NCI-H2081 (cell line): Measurements from ENCODE around the gene AHSG.

Experiments used
- DNase-seq, 2 experiments: peaks; one replicate each; lab custom pipeline; 2025; lab: John Stamatoyannopoulos, UW

AHSG gene

GRCh38 chr3:186640473-186640818 lies 27.6 kb downstream of the AHSG start:
- no peak for DNase-seq

DNA sequence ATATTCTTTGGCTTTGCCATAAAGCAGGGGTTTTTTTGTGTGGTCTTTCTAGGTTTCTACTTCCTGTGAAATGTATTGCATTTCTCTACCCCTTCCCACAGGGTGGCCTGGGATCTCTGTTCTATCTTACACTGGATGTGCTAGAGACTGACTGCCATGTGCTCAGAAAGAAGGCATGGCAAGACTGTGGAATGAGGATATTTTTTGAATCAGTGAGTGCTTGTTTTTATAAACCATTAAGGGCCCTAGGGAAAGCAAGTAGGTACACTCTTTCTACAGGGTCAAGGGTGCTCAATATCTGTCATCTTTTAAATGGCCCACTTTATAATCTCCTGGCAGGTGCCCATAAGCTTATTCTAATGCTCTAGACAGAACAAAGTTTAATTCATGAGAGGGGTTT lies 28.1 kb downstream of the AHSG start:
- DNase-seq, result no peak

DNA sequence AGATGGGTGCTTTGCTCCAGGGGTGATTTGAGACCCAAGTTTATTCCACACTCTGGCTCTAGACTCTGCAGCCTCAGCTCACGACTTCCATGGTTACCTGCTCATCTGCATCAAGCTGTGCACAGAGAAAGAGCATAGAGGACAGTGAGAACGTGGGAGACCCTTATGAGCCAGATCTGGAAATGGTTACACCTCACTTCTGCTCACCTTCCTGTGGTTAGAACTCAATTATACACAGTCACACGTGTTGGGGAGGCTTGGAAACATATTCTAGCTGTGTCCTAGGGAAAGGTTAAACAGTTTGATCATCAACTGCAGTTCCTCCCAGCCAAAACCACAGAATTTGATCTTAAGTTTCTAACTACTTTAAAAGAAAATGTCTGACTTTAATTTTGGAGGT lies 29.2 kb downstream of the AHSG start:
- no peak for DNase-seq

DNA sequence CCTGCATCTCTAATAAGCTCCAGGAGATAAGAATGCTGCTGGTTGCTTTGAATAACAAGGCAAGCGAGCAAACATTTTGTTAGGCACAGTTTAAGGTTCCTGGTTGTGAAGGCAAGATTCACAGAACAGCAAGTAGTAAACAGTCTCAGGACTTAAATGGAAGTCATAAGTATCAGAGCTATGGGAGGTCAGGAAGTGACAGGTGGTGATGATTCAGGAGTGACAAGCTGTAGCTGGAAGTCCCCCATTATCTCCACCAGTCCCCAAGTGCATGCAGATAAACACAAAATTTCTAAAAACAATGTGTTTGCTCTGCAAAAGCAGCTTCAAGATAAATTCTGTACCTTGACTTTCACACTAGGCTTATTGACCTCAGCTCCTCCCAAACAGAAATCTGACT lies 30.6 kb downstream of the AHSG start:
- DNase-seq, result no peak

DNA sequence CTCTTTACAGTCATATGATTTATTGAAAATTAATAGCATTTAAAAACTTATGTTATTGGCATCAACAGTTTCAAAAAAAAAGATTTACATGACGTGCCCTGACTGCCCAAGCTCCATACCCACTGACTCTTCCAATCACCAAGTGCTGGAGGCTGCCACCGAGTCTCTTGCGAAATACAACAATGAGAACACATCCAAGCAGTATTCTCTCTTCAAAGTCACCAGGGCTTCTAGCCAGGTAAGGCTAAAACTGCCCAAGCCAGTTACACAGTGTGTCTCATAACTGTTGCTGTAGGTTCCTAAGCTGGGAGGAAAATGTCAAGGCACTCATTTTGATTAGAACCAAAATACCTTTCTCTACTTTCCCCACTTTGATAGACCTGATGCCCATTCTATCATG lies 31.8 kb downstream of the AHSG start:
- no peak for DNase-seq

GRCh38 chr3:186646106-186646505 lies 33.2 kb downstream of the AHSG start:
- no peak for DNase-seq

DNA sequence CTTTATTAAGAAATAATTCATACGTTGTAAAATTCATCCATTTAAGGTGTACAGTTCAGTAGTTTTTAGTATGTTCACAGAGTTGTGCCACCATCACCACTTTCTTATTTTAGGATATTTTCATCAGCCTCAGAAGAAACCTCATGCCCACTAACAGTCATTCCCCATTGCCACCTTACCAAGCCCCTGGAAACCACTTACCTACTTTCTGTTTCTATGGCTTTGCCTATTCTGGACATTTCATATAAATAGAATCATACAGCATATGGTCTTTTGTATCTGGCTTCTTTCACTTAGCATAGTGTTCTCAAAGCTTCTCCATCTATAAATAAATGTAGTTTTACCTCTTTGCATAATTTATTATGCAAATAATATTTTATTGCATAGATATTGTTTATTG lies 34.0 kb downstream of the AHSG start:
- no peak for DNase-seq

- no peak for DNase-seq
Observed at GRCh38 chr3:186648851-186649250, 36.0 kb downstream of the AHSG start.

DNA sequence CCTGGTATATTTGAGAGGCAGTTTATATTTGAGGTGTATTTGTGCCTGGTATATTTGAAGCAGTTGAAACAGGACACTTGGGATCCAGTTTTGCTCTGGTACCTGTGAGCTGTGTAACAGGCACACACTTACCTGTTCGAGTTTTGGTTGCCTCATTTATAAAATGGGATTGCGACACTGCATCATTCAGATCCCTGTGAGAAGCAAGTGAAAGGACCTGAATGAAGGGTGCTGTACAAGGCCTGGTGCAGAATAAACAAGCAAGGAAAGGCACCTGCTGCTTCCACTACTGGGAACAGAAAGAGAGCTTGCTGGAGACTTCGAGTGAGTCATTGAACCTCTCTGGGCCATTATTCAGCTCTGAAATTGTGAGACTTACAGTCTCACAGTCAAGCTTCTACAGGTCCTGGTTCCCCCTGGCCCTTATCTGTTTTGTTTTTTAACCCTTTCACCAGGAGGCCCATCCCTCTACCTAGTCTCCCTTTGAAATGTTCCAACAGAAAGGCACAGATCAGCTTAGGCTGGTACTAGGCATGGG lies 38.9 kb downstream of the AHSG start:
- no peak for DNase-seq

- DNase-seq, result no peak
Observed at GRCh38 chr3:186653080-186653707, 40.3 kb downstream of the AHSG start.

DNA sequence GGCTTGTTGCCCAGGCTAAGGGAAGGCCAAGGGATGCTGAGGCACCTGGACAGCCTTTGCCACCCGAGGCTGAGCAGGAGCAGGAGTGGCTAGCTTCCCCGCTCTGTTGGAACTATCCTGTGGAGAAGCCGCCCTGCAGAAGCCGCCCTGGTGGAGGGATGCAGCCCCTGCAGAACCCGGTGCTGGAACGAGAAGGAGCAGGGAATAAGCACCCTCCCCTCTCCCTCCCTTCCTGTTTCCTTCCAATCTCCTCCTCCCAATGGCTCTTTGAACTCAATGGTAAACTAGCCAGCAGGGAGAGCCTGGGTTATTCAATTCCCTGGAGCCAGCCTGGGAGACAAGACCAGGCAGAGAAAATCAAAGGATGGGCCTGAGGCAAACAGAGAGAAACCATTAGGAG lies 41.1 kb downstream of the AHSG start:
- DNase-seq, result no peak

DNA sequence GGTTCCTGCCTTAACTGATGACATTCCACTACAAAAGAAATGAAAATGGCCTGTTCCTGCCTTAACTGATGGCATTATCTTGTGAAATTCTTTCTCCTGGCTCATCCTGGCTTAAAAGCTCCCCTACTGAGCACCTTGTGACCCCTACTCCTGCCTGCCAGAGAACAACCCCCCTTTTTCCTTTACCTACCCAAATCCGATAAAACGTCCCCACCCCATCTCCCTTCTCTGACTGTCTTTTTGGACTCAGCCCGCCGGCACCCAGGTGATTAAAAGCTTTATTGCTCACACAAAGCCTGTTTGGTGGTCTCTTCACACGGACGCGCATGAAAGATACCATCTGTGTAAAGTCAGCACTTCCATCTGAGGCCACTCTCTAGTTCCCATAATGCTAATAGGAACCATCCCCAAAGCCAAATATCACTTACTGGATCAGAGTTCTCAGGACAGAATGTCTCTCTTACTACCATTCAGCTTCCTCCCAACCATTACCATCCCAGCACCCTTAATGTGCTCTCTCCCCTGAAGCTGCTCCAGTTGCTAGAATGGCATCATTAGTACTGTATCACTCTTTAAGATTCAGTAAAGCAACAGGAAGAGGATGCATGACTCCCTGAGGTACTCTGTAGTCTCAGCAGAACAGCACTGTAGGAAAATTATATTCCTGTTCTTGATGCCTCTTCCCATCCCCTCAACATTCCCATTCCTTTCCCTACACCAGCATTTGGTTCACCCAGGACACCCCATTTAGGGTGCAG lies 50.7 kb downstream of the AHSG start:
- no peak for DNase-seq

- no peak for DNase-seq
Observed at GRCh38 chr3:186664119-186664495, 51.2 kb downstream of the AHSG start.

GRCh38 chr3:186664506-186664905 lies 51.6 kb downstream of the AHSG start:
- DNase-seq, result no peak

GRCh38 chr3:186665625-186666188 lies 52.8 kb downstream of the AHSG start, which contains the start of gene HRG:
HRG (plus strand) TSS chr3:186666014; CDS start chr3:186666032, 18 bp downstream.
- DNase-seq, result no peak

DNA sequence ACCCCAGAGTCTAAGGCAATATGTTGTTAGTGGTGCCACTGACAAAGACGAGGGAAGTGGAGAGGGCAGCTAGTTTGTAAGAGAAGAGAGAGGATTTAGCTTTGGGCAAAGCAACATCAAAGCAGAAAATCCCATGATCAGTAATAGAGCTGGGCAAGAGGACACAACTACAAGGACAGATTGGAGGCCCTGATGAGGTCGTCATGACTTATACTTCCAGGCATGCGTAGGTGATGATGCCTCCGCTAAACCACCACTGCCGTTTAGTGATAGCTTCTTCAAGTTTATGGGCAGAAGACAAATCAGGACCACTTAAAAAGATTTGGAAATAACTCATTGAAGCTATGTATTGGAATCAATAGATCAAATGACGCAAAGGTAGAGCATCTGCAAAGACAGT lies 55.6 kb downstream of the AHSG start:
- DNase-seq, result no peak

DNA sequence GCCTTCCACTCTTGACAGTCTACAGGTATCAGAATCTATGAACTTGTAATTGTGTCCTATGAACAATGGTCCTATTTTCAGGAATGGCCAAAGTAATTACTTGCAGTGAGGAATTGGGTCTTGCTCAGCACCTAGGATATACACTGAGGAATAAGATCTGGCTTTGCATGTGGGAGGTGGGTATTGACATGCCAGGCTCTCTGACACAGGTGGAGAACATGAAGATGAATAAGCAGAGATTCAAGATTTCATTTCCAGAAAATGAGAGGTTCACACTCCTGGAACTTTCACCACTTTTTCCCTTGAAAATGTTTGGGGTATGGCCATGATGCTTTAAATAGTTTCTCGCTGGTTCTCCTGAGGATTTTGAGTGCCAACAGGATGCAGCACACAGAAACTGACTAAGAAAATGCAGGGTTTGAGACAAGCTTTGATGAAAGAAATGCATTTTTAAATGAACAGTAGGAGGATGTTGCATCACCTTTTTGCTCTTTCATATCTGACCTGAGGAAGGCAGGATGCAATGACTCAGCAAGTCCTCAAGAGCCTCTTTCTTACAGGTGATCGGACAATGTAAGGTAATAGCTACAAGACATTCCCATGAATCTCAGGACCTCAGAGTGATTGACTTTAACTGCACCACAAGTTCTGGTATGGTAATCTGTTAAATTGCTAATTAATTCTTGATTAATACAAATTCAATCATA lies 56.7 kb downstream of the AHSG start:
- no peak for DNase-seq

- no peak for DNase-seq
Observed at GRCh38 chr3:186670155-186670554, 57.3 kb downstream of the AHSG start.
